HepG2 (cell line): ENCODE results near the gene MTIF3. TPM values are rescaled to one million over a fixed set of nuclear protein-coding genes. Genes with fewer than 3 reads are reported as not detected.
A peak's percentile ranks its signal among the peaks of the same experiment; 100 is the strongest.

Experiments
- BRD4 ChIP-seq: sonication (generic); formaldehyde crosslinking; IDR thresholded peaks from 2 replicates; pipeline ENCODE4 v1.4.0; 2020; ENCODE audit warnings: missing genetic modification reagents
- CEBPG ChIP-seq: IDR thresholded peaks from 2 replicates; pipeline ENCODE4 v1.6.1; 2016
- DR1 ChIP-seq: sonication (generic); formaldehyde crosslinking; IDR thresholded peaks from 2 replicates; pipeline ENCODE4 v1.8.0; 2021; ENCODE audit warnings: mild to moderate bottlenecking, missing genetic modification reagents, inconsistent platforms
- MLLT10 ChIP-seq: sonication (generic); formaldehyde crosslinking; IDR thresholded peaks from 2 replicates; pipeline ENCODE4 v1.4.0; 2020; ENCODE audit warnings: missing genetic modification reagents
- NFATC3 ChIP-seq: sonication (generic); formaldehyde crosslinking; IDR thresholded peaks from 2 replicates; pipeline ENCODE4 v1.5.1; 2020; ENCODE audit warnings: mild to moderate bottlenecking, missing genetic modification reagents
- TBL1XR1 ChIP-seq: fragments of 150-350 bp; IDR thresholded peaks from 2 replicates; pipeline ENCODE4 v1.6.1; 2014; ENCODE audit warnings: borderline replicate concordance, low read length; ENCODE audit not compliant: partially characterized antibody
- ZNF274 ChIP-seq: sonication (generic); formaldehyde crosslinking; IDR thresholded peaks from 2 replicates; pipeline ENCODE4 v1.5.1; 2020; ENCODE audit warnings: mild to moderate bottlenecking, missing genetic modification reagents
- ZNF280B ChIP-seq: sonication (generic); formaldehyde crosslinking; IDR thresholded peaks from 2 replicates; pipeline ENCODE4 v1.5.0; 2020; ENCODE audit warnings: missing genetic modification reagents, mild to moderate bottlenecking, borderline replicate concordance
- polyA plus RNA-seq, 8 experiments: library from polyadenylated mRNA; depleted of rRNA in 3 of 8; stranded (reverse) in 7 of 8; unstranded in 1 of 8; fragments of >200 nt; fragmentation: Illumina TruSeq in 4 of 8; extraction: Trizol in 4 of 8; gene quantifications; 2 replicates each; pipeline versions ENCODE4 v1.2.1 to v1.2.3, GENCODE V29; 2011 to 2016; ENCODE audit warnings: low read depth in 4 of 8, missing spikeins in 1 of 8, mixed read lengths in 1 of 8; ENCODE audit not compliant: insufficient read depth in 1 of 8
- total RNA-seq, 5 experiments: library from RNA; depleted of rRNA; stranded (reverse); fragments of >200 nt; fragmentation: Illumina TruSeq; extraction: Trizol; gene quantifications; 2 replicates each; pipeline ENCODE4 v1.2.3, GENCODE V29; 2016; ENCODE audit warnings: low read depth in 1 of 5
- TF ChIP-seq, protein P1 (sequence below): sonication (generic); formaldehyde crosslinking; IDR thresholded peaks from 2 replicates; pipeline ENCODE4 v1.8.1; 2022; ENCODE audit warnings: low read depth, mild to moderate bottlenecking, missing genetic modification reagents
- TF ChIP-seq, protein P2 (sequence below): sonication (generic); formaldehyde crosslinking; IDR thresholded peaks from 2 replicates; pipeline ENCODE4 v1.4.0; 2020; ENCODE audit warnings: missing genetic modification reagents, mild to moderate bottlenecking, borderline replicate concordance
- TF ChIP-seq, protein P3 (sequence below): sonication (generic); formaldehyde crosslinking; conservative IDR thresholded peaks from 2 replicates; pipeline ENCODE4 v1.8.0; 2022; ENCODE audit warnings: mild to moderate bottlenecking, moderate library complexity, missing genetic modification reagents

The MTIF3 gene
- total and polyA plus RNA-seq, 2 of the 13 experiments (the other 11 are each of a cell fraction or from before 2014, with no cell fraction given), result 33.7 to 40.6 TPM

GRCh38 chr13:27404680-27405079, 45.7 kb downstream of the MTIF3 start (continued):
- TF ChIP-seq, protein P1, sequence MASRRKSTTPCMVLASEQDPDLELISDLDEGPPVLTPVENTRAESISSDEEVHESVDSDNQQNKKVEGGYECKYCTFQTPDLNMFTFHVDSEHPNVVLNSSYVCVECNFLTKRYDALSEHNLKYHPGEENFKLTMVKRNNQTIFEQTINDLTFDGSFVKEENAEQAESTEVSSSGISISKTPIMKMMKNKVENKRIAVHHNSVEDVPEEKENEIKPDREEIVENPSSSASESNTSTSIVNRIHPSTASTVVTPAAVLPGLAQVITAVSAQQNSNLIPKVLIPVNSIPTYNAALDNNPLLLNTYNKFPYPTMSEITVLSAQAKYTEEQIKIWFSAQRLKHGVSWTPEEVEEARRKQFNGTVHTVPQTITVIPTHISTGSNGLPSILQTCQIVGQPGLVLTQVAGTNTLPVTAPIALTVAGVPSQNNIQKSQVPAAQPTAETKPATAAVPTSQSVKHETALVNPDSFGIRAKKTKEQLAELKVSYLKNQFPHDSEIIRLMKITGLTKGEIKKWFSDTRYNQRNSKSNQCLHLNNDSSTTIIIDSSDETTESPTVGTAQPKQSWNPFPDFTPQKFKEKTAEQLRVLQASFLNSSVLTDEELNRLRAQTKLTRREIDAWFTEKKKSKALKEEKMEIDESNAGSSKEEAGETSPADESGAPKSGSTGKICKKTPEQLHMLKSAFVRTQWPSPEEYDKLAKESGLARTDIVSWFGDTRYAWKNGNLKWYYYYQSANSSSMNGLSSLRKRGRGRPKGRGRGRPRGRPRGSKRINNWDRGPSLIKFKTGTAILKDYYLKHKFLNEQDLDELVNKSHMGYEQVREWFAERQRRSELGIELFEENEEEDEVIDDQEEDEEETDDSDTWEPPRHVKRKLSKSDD (CRISPR knock-in tag), result 0 out of 2 replicates have a peak, but pooled peaks have one; percentile 2
- TF ChIP-seq ZNF280B (CRISPR knock-in tag) (no peak), MLLT10 (CRISPR knock-in tag) (no peak), NFATC3 (CRISPR knock-in tag) (no peak), CEBPG (CRISPR knock-in tag) (no peak), TBL1XR1 (no peak), DR1 (CRISPR knock-in tag) (no peak), BRD4 (CRISPR knock-in tag) (peak; percentile 47; the same call in 1 of the 2 replicates), ZNF274 (no peak)
- TF ChIP-seq, protein P2, sequence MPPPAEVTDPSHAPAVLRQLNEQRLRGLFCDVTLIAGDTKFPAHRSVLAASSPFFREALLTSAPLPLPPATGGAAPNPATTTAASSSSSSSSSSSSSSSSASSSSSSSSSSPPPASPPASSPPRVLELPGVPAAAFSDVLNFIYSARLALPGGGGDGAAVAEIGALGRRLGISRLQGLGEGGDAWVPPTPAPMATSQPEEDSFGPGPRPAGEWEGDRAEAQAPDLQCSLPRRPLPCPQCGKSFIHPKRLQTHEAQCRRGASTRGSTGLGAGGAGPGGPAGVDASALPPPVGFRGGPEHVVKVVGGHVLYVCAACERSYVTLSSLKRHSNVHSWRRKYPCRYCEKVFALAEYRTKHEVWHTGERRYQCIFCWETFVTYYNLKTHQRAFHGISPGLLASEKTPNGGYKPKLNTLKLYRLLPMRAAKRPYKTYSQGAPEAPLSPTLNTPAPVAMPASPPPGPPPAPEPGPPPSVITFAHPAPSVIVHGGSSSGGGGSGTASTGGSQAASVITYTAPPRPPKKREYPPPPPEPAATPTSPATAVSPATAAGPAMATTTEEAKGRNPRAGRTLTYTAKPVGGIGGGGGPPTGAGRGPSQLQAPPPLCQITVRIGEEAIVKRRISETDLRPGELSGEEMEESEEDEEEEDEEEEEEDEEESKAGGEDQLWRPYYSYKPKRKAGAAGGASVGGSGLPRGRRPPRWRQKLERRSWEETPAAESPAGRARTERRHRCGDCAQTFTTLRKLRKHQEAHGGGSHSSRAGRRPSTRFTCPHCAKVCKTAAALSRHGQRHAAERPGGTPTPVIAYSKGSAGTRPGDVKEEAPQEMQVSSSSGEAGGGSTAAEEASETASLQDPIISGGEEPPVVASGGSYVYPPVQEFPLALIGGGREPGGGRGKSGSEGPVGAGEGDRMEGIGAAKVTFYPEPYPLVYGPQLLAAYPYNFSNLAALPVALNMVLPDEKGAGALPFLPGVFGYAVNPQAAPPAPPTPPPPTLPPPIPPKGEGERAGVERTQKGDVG (CRISPR knock-in tag), result peak; percentile 41; the same call in 1 of the 2 replicates
- TF ChIP-seq, protein P3, sequence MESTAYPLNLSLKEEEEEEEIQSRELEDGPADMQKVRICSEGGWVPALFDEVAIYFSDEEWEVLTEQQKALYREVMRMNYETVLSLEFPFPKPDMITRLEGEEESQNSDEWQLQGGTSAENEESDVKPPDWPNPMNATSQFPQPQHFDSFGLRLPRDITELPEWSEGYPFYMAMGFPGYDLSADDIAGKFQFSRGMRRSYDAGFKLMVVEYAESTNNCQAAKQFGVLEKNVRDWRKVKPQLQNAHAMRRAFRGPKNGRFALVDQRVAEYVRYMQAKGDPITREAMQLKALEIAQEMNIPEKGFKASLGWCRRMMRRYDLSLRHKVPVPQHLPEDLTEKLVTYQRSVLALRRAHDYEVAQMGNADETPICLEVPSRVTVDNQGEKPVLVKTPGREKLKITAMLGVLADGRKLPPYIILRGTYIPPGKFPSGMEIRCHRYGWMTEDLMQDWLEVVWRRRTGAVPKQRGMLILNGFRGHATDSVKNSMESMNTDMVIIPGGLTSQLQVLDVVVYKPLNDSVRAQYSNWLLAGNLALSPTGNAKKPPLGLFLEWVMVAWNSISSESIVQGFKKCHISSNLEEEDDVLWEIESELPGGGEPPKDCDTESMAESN, result no peak
